Measurements from ENCODE around the gene METTL15.
"Not testable (repeated sequence)": the region's sequence is repeated elsewhere in the genome, so short reads cannot be mapped to it uniquely, and the experiment has no call there.

DNA sequence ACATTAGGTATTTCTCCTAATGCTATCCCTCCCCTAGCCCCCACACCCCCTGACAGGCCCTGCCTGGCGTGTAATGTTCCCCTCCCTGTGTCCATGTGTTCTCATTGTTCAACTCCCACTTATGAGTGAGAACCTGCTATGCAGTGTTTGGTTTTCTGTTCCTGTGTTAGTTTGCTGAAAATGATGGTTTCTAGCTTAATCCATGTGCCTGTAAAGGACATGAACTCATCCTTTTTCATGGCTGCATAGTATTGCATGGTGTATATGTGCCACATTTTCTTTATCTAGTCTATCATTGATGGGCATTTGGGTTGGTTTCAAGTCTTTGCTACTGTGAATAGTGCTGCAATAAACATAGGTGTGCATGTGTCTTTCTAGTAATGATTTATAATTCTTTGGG is 21.0 kb upstream of the METTL15 start:
- TF ChIP-seq, protein P1, sequence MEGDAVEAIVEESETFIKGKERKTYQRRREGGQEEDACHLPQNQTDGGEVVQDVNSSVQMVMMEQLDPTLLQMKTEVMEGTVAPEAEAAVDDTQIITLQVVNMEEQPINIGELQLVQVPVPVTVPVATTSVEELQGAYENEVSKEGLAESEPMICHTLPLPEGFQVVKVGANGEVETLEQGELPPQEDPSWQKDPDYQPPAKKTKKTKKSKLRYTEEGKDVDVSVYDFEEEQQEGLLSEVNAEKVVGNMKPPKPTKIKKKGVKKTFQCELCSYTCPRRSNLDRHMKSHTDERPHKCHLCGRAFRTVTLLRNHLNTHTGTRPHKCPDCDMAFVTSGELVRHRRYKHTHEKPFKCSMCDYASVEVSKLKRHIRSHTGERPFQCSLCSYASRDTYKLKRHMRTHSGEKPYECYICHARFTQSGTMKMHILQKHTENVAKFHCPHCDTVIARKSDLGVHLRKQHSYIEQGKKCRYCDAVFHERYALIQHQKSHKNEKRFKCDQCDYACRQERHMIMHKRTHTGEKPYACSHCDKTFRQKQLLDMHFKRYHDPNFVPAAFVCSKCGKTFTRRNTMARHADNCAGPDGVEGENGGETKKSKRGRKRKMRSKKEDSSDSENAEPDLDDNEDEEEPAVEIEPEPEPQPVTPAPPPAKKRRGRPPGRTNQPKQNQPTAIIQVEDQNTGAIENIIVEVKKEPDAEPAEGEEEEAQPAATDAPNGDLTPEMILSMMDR (IDR thresholded peaks at IDR 0.05), result not testable (repeated sequence)
- not testable (repeated sequence) for TF ChIP-seq POLR2A (IDR thresholded peaks at IDR 0.05)
